Epidermal melanocyte (primary cell): ENCODE measurements around the gene MLN.

Experiments
- DNase-seq: peaks from one replicate; pipeline ENCODE4 v3.0.0; 2011; ENCODE audit warnings: low spot score; ENCODE audit not compliant: insufficient read length

MLN gene

GRCh38 chr6:33752646-33753015 lies 51.2 kb downstream of the MLN start:
- DNase-seq: no peak

GRCh38 chr6:33751771-33752645 lies 51.8 kb downstream of the MLN start:
- DNase-seq: no peak

GRCh38 chr6:33750244-33750991 lies 53.4 kb downstream of the MLN start:
- DNase-seq: no peak

GRCh38 chr6:33749401-33749800 lies 54.4 kb downstream of the MLN start:
- no peak for DNase-seq

- DNase-seq: no peak
Measured at GRCh38 chr6:33748841-33749240, 55.0 kb downstream of the MLN start.

- no peak for DNase-seq
Measured at GRCh38 chr6:33747823-33748222, 56.0 kb downstream of the MLN start.

GRCh38 chr6:33746651-33747100 lies 57.1 kb downstream of the MLN start, which contains the start of gene IP6K3:
IP6K3 (minus strand) TSS chr6:33746905; CDS start chr6:33735476, 11,429 bp downstream.
- peak; percentile 43 for DNase-seq

- peak; percentile 44 for DNase-seq
Measured at GRCh38 chr6:33746036-33746600, 57.7 kb downstream of the MLN start.

GRCh38 chr6:33745548-33745947 lies 58.3 kb downstream of the MLN start:
- DNase-seq: no peak

- no peak for DNase-seq
Measured at GRCh38 chr6:33744895-33745546, 58.8 kb downstream of the MLN start.
